Jurkat, Clone E6-1 (cell line): ENCODE data around the gene STOX2.

ENCODE experiments used
- DNase-seq: peaks from one replicate; pipeline ENCODE4 v3.0.0-alpha.2; 2011; ENCODE audit warnings: low read depth, low spot score
- H3K4me3 ChIP-seq: 2 replicates; pipeline ENCODE4 v1.5.1; 2011; ENCODE audit warnings: mild to moderate bottlenecking, low read length, control low read depth, moderate library complexity

The STOX2 gene

GRCh38 chr4:183968502-183968901 lies 63.4 kb downstream of the STOX2 start:
- no peak for DNase-seq

GRCh38 chr4:183968931-183969330 lies 63.8 kb downstream of the STOX2 start:
- H3K4me3 ChIP-seq = no peak overlapping the region
- peak; percentile 35 for DNase-seq

More at GRCh38 chr4:183968502-183968901, 63.4 kb downstream of the STOX2 start:
- no peak overlapping the region for H3K4me3 ChIP-seq

DNA sequence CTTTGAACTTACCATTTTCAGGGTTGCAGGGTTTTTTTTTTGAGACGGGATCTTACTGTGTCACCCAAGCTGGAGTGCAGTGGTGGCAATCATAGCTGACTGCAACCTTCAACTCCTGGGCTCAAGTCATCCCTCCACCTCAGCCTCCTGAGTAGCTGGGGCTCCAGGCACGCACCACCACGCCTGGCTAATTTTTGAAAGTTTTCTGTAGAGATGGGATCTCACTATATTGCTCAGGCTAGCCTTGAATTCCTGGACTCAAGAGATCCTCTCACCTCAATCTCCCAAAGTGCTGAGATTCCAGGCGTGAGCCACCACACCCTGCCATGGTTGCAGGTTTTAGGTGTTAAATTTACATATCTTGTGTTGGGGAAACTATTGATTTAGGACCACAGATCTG lies 64.5 kb downstream of the STOX2 start:
- no peak overlapping the region for H3K4me3 ChIP-seq
- DNase-seq = no peak

GRCh38 chr4:183971929-183972490 lies 66.9 kb downstream of the STOX2 start:
- DNase-seq = no peak

DNA sequence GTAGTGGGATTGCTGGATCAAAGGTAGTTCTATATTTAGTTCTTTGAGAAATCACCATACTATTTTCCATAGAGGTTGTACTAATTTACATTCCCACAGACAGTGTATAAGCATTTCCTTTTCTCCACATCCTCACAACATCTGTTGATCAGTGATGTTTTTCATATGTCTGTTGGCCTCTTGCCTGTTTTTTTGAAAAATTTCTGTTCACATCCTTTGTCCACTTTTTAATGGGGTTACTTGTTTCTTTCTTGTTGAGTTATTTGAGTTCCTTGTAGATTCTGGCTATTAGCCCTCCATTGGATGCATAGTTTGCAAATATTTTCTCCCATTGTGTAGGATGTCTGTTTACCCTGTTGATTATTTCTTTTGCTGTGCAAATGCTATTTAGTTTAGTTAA lies 72.6 kb downstream of the STOX2 start:
- no peak overlapping the region for H3K4me3 ChIP-seq
- no peak for DNase-seq

More at GRCh38 chr4:183971929-183972490, 66.9 kb downstream of the STOX2 start:
- H3K4me3 ChIP-seq = no peak overlapping the region

GRCh38 chr4:183984566-183984965 lies 79.5 kb downstream of the STOX2 start:
- no peak overlapping the region for H3K4me3 ChIP-seq
- DNase-seq = no peak

GRCh38 chr4:183985786-183986185 lies 80.7 kb downstream of the STOX2 start:
- DNase-seq = no peak
- H3K4me3 ChIP-seq = no peak overlapping the region

DNA sequence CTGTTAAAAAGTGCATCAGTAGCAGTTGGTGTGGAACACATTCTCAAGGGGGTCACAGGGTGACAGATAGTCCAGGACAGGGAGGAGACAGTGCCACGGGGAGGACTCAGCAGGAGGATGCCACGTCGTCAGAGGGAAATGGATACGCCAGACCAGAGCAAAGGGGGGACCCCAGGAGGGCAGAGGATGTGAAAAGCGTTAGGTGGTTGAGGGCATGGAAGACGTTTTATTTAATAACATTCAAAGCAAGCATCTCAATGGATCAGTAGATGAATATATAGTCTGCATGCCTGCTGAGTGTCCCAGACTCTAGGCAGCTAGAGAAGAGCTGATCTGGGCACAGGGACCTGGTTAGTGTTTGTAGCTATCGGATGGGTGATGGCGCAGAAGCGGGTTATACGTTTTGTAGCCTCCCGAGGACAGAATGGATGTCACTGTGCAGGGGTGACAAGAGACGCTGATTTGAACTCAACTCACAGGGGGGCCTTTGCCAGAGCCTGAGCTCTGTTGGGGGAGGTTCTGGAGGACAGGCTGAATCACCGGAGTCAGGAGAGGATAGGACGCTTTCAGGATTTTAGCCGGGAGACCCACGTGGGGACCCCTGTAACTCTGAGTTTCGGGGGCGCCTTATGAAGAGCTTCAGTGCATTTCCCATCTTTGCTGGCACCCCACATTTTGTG lies 81.3 kb downstream of the STOX2 start:
- no peak overlapping the region for H3K4me3 ChIP-seq
- no peak for DNase-seq

DNA sequence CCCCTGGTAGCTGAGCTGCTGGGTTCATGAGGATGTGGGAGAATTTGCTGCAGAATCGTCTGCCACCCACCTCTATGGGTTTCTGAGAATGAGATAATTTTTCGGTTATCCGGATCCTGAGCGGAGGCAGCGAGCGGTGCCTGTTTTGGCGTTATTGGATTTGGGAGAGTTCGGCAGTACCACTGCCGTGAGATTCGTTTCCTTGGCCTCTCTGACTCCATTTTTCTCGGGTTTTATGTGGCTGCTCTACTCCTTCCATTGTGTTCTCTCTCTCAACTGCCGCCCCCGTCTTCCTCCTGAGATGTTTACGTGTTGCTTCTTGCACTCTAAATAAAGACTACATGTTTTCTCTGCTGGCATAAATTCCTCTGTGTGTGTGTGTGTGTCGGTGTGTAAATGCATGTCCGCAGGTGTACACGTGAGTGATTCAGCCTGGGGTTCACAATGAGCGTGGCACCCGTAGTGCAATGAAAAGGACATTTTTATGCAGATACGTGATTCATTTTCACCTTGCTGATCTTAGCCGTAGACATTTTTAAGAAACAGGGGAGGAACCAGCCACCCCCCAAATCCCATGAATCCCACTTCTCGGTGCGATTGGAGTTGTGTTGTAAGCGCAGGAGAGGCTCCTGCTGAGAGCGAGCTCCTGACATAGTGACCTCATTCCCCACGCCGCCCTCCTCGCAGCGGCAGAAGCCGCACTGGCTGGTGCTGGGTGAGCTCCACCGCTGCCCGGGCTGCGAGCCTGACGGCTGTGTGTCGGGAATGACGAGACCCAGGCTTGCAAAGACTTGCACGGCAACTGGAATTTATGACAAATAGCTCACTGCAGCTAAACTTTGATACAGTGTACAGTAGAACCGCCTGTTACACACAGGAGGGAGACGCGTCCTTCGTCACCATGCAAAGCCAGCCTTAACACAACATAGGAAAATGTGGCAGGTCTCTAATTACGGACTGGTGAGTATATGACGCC lies 82.2 kb downstream of the STOX2 start:
- DNase-seq = no peak
- no peak overlapping the region for H3K4me3 ChIP-seq

DNA sequence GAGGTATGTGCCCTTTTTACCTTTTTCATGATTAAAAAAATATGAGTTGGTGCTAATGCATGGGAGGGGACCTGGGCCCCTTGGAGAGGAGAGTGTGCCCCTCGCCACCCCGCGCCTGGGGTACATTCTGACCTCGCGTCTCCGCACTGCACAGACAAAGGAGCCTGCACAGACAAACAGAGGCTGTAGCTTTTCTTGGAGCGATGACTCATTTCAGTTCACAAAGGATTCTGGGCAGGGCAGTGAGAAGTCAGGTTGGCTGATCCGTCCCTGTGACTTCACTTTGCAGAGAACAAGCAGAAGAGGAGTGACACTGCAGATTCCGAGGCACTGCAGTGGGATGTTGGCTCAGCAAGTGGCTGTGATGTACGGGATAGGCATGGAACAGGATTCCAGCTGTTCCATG lies 82.9 kb downstream of the STOX2 start:
- DNase-seq = no peak

DNA sequence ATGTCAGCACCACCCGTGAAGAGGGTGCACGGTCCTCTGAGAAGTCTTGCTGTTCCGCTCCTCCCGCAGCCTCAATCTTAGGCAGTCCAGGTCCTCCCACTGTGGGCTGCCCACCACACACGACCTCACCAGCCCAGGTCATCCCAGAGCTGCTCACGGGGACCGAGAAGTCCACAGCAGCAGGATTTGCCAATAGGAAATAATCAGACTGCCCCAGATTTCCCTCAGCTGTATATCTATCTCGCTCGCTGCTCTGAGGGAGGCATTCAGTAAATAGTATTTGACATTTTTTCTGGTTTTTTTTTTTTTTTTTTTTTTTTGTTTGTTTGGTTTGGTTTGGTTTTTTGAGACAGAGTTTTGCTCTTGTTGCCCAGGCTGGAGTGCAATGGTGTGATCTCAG lies 83.8 kb downstream of the STOX2 start:
- DNase-seq = no peak
- no peak overlapping the region for H3K4me3 ChIP-seq

More for the DNA sequence above, 82.9 kb downstream of the STOX2 start:
- H3K4me3 ChIP-seq = no peak overlapping the region

DNA sequence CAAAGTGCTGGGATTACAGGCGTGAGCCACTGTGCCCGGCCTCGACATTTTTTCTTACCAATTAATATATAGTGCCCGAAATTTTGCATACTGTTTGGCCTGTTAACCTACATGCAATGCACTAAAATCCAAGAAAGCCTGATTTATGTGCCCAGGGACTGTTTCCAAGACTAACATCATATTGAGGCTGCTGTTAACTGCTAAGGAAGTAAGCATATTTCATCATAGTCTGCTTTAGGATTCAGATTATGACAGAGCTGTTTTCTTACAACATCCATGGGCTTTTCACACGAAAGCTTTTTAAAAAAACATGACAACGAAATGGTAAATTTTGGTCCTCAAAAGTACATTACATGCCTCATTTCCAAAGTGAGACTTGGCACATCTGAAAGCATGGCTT lies 84.4 kb downstream of the STOX2 start:
- no peak for DNase-seq

DNA sequence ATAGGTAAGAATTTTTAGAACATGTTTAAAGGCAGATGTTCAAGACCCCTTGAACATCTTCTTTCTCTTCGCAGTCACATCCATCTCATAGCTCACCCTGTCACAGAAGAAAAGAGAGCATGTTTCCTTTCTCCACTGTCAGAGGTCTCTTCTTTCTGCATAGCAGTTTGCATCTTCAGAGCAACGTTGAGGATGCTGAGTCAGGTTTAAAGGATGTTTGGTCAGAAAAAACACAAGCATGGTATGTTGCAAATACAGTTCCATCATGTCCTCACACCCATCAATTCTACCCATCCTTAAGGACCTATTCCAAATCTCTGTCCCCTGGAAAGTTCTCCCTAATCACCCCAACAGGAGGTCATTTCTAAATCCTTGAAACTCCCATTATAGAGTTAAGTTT lies 84.8 kb downstream of the STOX2 start:
- no peak for DNase-seq
- no peak overlapping the region for H3K4me3 ChIP-seq

More for the DNA sequence above, 84.4 kb downstream of the STOX2 start:
- H3K4me3 ChIP-seq = no peak overlapping the region

DNA sequence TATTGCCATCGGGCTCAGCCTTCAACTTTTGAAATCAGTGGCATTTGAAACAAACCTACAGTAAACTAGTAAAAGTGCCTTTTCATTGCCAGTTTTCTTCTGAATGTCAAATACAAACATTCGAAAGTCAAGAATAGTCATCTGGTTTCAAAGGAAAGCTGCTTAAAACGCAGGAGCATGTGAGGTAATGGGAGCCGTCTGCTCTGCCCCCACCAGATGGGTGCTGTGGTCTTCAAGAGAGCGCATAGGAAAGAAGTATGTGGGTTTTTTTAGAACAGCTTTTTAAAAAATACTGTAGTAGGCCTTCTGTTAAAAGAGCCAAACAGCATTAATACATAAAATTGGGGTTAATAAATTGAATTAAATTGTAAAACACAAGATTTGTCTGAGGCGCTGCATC lies 88.6 kb downstream of the STOX2 start:
- DNase-seq = no peak
- no peak overlapping the region for H3K4me3 ChIP-seq

- no peak for DNase-seq
- no peak overlapping the region for H3K4me3 ChIP-seq
Observed at GRCh38 chr4:183995570-183995969, 90.5 kb downstream of the STOX2 start.

GRCh38 chr4:183996868-183997267 lies 91.8 kb downstream of the STOX2 start:
- no peak overlapping the region for H3K4me3 ChIP-seq
- no peak for DNase-seq

DNA sequence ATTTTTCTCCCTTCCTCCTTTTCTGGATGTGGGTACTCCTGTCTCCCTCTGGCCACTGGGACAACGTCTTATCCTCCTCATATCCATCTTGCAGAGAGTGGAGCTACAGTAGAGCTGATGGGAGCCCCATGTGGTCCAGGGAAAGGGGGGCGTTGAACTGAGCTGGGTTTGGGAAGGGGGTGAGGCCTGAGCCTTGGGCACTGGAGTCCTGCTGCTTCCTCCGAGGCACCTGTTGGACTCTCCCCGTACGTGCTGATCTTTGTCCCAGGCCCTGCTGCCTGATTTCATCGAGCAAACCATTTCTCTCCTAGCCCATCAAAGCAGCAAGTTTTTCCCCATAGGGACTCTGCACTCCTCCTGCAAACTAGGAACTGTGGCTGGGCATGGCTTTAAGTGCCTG lies 94.3 kb downstream of the STOX2 start:
- DNase-seq = no peak
- no peak overlapping the region for H3K4me3 ChIP-seq

- no peak overlapping the region for H3K4me3 ChIP-seq
- DNase-seq = no peak
Observed at GRCh38 chr4:184000457-184001396, 95.6 kb downstream of the STOX2 start.

- H3K4me3 ChIP-seq = no peak overlapping the region
- DNase-seq = no peak
Observed at GRCh38 chr4:184003433-184003832, 98.3 kb downstream of the STOX2 start.
